DMS 273 treated with DMSO at 0.1 percent for 48 hours (cell line): ENCODE results near the gene TINAGL1.
A peak's percentile ranks its signal among the peaks of the same experiment; 100 is the strongest.
"Not testable (repeated sequence)": the region's sequence is repeated elsewhere in the genome, so short reads cannot be mapped to it uniquely, and the experiment has no call there.

Source experiments
- DNase-seq: peaks from one replicate; lab custom pipeline; 2025; lab: John Stamatoyannopoulos, UW

TINAGL1 gene

DNA sequence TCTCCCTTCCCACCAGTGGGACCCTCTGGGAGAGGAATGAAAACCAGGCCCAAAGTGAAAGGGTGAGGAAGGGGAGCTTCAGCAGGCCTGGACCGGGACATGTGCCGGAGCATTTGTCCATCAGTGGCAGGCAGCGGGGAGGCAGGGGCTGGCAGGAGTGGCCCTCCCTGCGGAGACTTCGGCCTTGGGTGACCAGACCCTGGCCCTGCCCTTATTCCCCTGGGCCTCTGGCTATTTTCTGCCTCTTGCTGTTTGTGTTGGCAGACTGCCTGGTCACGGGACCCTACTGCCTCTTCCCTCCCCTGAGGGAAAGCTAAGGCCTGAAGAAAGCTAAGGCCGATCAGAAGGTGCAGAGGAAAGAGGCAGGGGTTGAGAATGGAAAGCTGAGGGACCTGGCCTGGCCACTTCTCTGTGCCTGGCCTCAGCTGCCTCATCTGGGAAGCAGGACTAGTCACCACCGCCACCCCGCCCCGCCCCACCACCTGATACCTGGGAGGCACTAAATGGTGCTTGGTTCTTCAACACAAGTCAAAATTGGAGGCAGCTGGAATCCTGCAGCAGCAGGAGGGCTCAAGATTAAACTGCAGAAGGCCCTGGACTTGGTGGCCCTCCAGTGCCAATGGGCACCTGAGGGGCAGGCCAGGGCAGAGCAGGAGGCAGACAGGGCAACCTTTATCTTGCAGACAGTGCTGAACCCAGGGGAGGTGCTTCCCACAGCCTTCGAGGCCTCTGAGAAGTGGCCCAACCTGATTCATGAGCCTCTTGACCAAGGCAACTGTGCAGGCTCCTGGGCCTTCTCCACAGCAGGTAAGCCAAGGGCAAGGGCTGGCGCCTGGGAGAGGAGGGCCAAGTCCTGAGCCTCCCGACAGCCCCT is 7.9 kb downstream of the TINAGL1 start:
- no peak for DNase-seq

DNA sequence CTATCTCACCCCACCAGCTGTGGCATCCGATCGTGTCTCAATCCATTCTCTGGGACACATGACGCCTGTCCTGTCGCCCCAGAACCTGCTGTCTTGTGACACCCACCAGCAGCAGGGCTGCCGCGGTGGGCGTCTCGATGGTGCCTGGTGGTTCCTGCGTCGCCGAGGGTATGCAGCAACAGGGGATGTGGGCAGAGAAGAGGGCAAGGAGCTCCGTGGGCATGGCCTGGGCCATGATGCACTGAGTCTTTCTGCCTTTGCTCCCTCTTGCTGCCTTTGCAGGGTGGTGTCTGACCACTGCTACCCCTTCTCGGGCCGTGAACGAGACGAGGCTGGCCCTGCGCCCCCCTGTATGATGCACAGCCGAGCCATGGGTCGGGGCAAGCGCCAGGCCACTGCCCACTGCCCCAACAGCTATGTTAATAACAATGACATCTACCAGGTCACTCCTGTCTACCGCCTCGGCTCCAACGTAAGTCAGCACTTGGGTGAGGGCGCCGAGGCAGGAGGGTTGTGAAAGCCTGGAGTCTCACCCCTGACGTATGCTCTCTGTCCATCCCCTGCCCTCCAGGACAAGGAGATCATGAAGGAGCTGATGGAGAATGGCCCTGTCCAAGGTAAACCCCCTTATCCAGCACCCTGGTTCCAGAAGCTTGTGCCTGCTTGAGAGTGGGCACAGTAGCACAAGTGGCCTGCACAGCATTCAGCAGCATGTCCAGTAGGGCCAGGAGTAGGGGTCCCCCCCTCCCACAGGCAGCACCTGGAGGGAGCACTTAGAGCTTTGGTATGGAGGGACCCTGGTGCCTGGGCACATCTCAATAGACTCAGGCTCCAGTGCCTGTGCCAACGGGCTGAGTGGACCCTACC is 8.8 kb downstream of the TINAGL1 start:
- no peak for DNase-seq

DNA sequence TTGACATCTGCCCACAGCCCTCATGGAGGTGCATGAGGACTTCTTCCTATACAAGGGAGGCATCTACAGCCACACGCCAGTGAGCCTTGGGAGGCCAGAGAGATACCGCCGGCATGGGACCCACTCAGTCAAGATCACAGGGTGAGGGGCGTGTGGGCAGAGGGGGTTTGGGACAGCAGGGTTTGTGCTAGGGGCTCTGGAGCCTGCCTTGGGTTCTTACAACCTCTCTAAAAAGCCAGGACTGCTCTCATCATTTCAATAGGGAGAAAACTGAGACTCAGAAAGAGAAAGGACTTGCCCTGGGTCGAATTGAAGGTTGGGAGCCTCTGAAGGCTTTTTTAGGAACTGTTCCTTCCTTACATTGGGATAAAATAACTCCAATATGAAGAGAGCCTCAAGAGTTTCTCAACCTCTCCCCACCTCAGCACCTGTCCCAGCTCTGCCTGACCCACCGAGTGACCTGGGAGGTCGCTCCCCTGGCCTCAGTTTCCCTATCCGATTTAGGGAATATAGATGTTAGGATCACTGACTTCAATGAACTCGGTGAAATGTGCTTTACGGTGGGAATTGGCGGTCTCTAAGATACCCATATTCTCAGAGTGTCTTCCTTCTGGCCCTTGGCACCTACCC is 9.5 kb downstream of the TINAGL1 start:
- DNase-seq = no peak

DNA sequence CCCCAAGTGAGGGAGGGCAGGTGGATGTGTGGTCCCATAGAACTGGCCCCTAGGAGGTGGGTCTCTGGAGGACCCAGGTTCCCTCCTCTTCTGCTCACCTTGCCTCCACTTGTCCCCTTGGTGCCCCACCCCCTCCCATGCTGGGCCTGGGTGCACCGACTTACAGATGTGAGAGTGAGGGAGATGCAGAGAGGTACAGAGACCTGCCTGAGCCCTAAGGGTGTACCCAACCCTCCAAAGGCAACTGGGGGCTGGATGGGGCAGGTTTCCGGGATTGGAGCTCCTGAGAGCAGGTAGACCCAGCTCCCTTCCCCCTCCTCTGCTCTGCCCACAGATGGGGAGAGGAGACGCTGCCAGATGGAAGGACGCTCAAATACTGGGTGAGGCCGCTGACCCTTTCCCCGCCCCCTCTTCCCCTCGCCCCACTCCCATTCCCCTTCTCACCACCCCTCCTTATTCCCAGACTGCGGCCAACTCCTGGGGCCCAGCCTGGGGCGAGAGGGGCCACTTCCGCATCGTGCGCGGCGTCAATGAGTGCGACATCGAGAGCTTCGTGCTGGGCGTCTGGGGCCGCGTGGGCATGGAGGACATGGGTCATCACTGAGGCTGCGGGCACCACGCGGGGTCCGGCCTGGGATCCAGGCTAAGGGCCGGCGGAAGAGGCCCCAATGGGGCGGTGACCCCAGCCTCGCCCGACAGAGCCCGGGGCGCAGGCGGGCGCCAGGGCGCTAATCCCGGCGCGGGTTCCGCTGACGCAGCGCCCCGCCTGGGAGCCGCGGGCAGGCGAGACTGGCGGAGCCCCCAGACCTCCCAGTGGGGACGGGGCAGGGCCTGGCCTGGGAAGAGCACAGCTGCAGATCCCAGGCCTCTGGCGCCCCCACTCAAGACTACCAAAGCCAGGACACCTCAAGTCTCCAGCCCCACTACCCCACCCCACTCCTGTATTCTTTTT is 10.3 kb downstream of the TINAGL1 start:
- DNase-seq = no peak

DNA sequence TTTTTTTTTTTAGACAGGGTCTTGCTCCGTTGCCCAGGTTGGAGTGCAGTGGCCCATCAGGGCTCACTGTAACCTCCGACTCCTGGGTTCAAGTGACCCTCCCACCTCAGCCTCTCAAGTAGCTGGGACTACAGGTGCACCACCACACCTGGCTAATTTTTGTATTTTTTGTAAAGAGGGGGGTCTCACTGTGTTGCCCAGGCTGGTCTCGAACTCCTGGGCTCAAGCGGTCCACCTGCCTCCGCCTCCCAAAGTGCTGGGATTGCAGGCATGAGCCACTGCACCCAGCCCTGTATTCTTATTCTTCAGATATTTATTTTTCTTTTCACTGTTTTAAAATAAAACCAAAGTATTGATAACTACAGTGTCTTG is 11.0 kb downstream of the TINAGL1 start:
- DNase-seq = not testable (repeated sequence)

DNA sequence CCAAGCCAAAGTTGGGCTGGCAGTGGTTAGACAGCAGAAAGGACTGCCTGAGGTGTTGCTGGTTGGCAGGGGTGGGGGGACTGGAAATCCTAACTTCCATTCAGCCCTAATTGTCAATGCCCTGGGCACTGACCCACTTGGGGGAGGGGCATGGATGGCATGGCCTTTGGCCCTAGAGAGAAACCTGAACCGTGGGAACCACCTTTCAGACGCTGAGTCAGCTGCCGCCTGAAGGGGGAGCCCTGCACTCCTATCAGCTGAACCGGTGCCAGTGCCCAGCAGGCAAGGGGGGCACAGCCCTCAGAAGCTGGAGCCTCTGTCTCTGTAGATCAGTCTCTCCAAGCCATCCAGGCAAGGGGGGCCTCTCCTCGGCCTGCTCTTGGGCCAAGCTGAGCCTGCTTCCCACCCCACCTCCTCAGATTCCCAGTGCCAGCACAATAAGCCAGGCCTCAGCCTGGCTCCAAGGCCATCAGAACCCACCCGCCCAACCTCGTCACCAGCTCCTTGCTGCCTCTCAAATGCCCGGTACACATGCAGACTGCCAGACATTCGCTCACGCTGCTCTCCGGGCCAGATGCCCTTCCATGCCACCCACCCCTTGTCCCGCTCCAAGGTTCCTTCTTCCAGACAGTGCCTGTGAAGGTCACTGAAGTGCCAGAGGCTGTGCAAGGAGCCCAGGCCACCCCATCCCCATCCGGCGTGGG is 11.6 kb downstream of the TINAGL1 start:
- DNase-seq = no peak

DNA sequence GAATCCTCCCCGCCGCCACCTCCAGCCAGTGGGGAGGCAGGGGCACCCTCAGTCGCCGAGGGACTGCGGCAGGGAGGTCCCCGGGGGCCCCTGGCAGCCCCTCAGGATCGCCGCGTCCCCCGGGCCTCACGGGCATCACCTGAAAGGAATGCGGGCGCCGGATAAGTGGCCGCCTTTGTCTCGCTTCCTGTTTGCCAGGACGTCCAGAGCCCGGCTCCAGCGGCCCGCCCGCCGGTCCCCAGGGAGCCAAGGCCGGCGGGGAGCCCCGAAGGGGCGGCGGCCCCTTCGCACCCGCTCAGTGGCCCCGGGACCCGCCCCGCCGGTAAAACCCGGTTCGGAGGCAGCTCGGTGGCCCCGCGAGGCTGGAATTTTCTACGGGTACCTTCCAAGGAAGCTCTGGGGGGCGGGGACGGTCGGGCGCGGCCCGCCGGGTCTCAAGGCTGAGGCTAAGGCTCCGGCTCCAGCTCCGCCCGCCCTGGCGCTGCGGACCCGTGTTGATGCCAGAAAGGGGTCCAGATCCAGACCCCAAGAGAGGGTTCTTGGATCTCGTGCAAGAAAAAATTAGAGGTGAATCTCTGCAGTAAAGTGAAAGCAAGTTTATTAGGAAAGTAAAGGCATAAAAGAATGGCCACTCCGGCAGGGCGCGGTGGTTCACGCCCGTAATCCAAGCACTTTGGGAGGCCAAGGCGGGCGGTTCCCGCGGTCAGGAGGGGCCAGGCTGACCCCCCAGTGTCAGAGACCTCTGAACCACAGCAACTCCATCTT is 12.6 kb downstream of the TINAGL1 start:
- no peak for DNase-seq

DNA sequence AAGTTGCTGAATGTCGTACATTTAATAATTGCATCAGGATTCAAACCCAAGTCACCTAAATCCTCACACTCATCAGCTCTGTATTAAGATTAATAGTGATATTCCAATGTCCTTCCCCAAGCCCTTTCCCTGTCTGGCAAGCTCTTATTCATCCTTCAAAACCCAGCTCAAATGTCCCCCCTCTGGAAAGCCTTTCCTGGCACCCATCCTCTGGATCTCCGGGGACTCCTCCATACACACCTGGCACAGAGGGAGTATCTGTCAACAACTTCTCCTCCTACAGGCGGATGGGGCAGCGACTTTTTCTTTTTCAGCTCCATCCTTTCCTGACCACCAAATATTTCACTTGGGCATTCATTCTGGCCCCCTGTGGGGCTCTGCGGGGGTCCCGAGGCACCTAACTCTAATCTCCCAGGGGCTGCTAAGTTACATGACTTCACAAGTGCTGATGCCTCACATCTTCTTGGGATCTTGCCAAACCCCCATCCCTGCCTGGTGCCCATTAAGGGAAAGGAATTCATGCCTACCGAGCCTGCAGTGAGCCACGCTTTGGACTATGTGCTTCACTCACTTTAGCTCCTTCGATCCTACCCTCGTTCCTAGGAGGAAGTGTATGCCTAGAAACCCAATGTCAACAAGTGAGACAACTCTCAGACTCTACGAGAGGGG is 15.2 kb downstream of the TINAGL1 start:
- DNase-seq = no peak

DNA sequence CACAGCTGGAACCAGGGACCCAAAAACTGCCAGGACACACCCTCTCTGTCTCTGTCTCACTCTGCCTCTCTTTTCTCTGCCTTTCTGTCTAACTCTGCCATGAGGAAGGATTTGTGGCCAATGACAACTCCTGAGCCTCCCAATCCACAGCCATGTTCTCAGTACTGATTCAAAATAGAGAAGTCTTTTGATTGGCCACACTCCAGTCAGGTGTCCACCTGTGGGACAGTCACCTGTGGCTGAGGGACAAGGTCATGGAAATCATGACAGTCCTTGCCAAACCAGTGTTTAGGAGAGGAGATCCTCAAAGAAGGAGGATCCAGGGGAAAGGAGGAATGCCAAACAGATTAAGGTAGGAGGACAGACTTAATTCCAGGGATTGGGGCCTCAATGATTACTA is 15.8 kb downstream of the TINAGL1 start:
- DNase-seq = no peak

DNA sequence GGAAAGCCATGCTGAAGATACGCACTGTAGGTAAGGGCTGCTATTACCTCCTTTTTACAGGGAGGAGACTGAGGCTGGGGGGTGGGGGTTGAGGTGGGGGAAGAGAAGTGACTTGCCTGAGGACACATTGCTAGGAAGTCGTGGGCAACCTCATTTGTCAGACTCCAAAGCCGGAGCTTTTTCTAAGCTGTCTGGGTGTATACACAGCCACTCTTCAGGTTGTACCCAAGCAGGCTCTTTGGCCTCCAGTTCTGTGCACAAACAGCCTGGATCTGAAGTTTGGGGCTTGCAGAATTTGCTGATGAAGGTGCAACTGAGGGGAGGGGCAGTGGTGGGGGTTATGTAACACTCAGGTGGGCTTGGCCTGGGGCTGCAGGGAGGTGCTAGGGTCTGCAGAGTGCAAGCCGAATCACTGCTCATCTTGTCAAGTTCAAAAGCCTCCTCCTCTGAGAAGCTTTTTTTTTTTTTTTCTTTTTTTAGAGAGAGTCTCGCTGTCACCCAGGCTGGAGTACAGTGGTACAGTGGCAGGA is 16.9 kb downstream of the TINAGL1 start:
- DNase-seq = no peak

DNA sequence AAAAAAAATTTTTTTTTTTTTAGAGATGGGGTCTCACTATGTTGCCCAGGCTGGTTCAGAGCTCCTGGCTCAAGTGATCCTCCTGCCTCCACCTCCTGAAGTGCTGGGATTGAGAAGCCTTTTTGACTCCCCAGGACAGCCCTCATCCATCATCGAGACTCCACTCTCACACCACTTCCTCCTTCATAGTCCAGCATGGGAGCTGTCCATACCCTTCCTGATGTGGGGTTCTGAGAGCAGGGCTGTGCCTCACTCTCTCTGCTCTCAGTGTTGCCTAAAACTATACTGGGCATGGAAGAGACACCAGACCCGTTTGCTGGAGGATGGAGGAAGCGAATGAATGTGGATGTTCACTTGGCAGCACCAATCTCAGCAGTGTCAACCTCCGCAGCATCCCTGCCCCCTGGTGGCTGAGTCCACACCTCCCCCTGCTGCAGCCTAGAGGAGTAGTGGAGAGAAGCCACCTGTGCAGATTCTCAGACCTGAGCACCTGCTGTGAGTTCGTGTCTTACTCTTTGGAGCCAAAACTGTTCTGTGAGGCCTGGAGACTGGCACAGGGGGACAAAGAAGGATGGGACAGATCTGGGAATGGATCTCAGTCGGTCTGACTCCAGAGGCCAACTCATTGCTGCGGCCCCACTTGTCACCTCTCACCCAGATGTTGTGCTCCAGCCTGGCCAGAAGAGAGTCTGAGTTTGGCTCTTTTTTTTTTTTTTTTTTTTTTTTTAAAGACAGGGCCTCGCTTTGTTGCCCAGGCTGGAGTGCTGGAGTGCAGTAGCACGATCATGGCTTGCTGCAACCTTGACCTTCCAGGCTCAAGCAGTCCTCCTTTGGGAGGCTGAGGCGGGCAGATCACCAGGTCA is 17.7 kb downstream of the TINAGL1 start:
- peak; percentile 44 for DNase-seq

DNA sequence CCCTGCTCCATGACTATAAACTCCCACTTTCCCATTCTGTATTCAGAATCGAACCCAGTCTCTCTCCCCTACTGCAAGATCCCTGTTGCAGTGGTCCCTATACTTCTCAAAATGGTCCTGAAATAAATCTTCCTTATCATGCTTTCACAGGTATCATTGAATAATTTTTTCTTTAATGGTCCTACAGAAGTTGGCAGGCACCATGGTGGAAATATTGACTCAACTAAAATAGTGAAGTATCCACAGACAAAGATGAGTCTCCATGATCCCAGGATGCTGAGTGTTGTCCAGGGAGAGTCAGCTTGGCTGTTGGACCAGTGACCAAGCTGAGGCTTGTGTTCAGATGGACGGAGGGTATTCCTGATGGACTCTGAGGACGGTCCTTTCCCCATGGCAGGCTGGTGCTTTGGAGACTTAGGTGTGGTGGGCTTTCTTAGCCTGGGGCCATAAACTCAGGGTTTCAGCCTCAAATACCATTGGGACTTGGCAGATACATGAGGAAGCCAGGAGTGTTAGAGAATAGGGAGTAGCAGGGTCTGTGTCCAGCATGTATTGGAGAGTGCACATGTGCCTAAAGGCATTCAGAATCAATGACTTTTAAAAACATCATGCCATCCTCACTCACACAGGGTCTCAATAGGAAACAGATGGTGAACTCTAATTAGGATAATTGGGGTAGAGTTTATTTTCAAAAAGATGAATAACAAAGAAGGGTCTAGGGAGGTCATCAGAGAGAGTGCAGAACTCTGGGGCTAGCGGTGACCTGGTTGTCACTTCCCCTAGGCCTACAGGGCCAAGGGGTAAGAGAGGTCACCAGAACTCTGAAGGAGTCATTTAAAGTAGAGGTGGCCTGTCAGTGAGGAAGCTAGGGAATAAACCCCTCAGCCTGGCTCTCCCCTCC is 19.8 kb downstream of the TINAGL1 start:
- DNase-seq = peak; percentile 40

DNA sequence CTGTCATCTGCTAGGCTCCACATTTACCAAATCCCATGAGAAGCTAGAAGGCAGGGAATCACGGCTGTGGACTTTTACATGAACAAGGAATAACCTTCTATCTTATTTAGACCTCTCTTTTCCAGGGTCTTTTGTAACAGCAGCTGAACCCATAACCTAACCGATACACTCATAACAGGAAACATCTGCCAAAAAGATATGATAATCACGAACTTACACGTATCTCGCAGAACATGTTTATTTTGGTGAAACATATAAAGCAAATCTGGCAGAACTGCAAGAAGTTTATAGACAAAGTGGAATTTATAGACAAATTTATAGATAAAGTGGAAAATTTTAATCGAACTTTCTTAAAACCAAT is 20.4 kb downstream of the TINAGL1 start:
- no peak for DNase-seq

DNA sequence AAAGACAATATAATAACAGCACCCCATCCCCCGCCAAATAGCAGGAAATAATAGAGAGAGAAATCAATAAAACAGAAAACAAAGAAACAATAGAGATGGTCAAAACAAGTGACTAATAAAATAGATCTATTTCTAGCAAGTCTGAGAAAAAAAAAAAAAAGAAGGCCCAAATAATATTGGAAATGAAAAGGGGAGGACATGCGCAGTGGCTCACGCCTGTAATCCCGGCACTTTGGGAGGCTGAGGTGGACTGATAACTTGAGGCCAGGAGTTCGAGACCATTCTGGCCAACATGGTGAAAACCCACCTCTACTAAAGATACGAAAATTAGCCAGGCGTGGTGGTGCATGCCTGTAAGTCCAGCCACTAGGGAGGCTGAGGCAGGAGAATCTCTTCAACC is 22.7 kb downstream of the TINAGL1 start:
- DNase-seq = no peak

DNA sequence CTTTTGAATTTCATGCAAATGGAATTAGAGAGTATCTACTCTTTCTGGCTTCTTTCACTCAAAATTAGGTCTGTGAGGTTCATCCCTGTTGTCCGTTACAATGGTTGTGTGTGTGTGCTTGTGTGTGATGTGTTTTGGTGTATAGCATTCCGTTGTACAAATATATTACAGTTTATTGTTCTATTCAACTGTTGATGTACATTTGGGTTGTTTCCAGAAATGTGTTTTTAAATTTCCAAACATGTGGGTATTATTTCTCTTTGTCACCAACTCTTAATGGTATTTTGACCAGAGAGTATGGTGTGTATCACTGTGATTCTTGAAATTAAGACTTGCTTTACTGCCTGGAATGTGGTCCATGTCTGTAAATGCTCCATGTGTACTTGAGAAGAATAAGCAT is 24.3 kb downstream of the TINAGL1 start:
- DNase-seq = no peak

DNA sequence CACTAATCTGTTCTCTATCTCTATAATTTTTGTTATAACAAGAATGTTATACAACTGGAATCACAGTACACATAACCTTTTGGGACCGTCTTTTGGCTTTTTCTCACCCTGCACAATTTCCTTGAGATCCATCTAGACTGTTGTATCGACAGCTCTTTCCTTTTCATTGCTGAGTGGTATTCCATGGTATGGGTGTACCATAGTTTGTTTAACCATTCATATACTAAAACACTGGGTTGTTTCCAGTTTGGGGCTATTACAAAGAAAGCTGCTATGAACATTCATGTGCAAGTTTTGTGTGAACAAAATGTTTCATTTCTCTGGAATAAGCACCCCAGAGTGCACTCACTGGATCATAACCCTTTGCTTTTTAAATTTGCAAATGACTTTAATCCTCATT is 25.8 kb downstream of the TINAGL1 start:
- no peak for DNase-seq

DNA sequence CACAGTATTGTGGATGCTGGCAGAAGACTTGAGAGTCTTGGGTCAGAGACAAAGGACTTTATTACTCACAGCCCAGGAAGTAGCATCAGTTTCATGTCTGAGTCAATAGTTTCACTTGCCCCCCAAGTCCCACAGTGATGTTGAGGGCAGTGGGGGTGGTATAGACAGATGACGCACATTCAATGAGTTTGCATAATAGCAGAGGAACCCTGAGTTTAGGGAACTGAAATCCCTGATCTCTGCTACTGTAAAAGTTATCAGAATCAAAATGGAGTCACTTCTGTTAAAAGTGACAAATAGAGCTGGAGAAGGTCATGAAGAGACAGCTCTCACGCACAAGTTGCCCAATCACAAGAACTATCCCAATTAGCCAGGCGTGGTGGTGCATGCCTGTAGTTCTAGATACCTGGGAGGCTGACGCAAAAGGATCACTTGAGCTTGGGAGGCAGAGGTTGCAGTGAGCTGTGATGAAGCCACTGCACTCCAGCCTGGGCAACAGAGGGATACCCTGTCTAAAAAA is 29.7 kb downstream of the TINAGL1 start:
- DNase-seq = no peak
